ENCODE results near the gene PLXNA1.

Gene PLXNA1

GRCh38 chr3:126992216-126992615 is 9.3 kb downstream of the PLXNA1 start:
- TF ChIP-seq CTCF (conservative IDR thresholded peaks at IDR 0.05; ENCODE audit: low read depth) = no peak
- CTCF ChIA-PET = interaction anchor here (0.6 to 1.0 kb wide), 2 partner anchors 10 to 1141 kb away, joined by 3 to 5 read pairs; no protein-coding TSS in a partner anchor
- H3K27ac ChIP-seq = peak overlapping the region; percentile 52; the same call in 1 of the 2 replicates
- DNase-seq (ENCODE audit: low spot score) = no peak
- POLR2A ChIA-PET (ENCODE audit: low non-redundant PET) = interaction anchor here (0.6 kb wide), 1 partner anchor 211 kb away, joined by 4 read pairs; no protein-coding TSS in a partner anchor

- H3K27ac ChIP-seq = peak overlapping the region; percentile 52; the same call in 1 of the 2 replicates
- no peak for TF ChIP-seq CTCF (conservative IDR thresholded peaks at IDR 0.05; ENCODE audit: low read depth)
- DNase-seq (ENCODE audit: low spot score) = no peak
- CTCF ChIA-PET = no interaction called here
- POLR2A ChIA-PET (ENCODE audit: low non-redundant PET) = no interaction called here
Observed at GRCh38 chr3:126992776-126993175, 9.9 kb downstream of the PLXNA1 start.

- CTCF ChIA-PET = no interaction called here
- TF ChIP-seq CTCF (conservative IDR thresholded peaks at IDR 0.05; ENCODE audit: low read depth) = no peak
Observed at GRCh38 chr3:126993436-126993835, 10.5 kb downstream of the PLXNA1 start.

GRCh38 chr3:126994661-126995245 is 11.8 kb downstream of the PLXNA1 start:
- TF ChIP-seq CTCF (conservative IDR thresholded peaks at IDR 0.05; ENCODE audit: low read depth) = no peak
- DNase-seq (ENCODE audit: low spot score) = no peak
- ChIA-PET POLR2A (ENCODE audit: low non-redundant PET) (no interaction called here), CTCF (interaction anchor here (0.6 to 1.3 kb wide), 5 partner anchors 11 to 1274 kb away, joined by 3 to 5 read pairs (median 4); partner anchors contain the start of gene PLXNA1)
- H3K27ac ChIP-seq = peak overlapping the region; percentile 52; the same call in 1 of the 2 replicates

More at GRCh38 chr3:126993436-126993835, 10.5 kb downstream of the PLXNA1 start:
- no peak for DNase-seq (ENCODE audit: low spot score)
- POLR2A ChIA-PET (ENCODE audit: low non-redundant PET) = no interaction called here
- H3K27ac ChIP-seq = peak overlapping the region; percentile 52; the same call in 1 of the 2 replicates

GRCh38 chr3:126995254-126995780 is 12.4 kb downstream of the PLXNA1 start:
- ChIA-PET POLR2A (ENCODE audit: low non-redundant PET) (no interaction called here), CTCF (interaction anchor here (0.6 to 1.3 kb wide), 7 partner anchors 12 to 1274 kb away, joined by 3 to 5 read pairs (median 4); partner anchors contain the start of gene PLXNA1)
- H3K27ac ChIP-seq = peak overlapping the region; percentile 52; the same call in 1 of the 2 replicates
- TF ChIP-seq CTCF (conservative IDR thresholded peaks at IDR 0.05; ENCODE audit: low read depth) = no peak
- no peak for DNase-seq (ENCODE audit: low spot score)

- no peak for TF ChIP-seq CTCF (conservative IDR thresholded peaks at IDR 0.05; ENCODE audit: low read depth)
- DNase-seq (ENCODE audit: low spot score) = no peak
- CTCF ChIA-PET = interaction anchor here (0.6 to 0.9 kb wide), 3 partner anchors 243 to 728 kb away, joined by 3 to 5 read pairs (median 5); no protein-coding TSS in a partner anchor
- peak overlapping the region; percentile 52; the same call in 1 of the 2 replicates for H3K27ac ChIP-seq
- POLR2A ChIA-PET (ENCODE audit: low non-redundant PET) = no interaction called here
Observed at GRCh38 chr3:126995926-126996512, 13.1 kb downstream of the PLXNA1 start.

Measured in RWPE1 (cell line).